Mucosa of stomach (tissue), 1 donor: ENCODE results near the gene ITGA7.

Source experiments
- H3K27me3 ChIP-seq: one replicate; pipeline ENCODE4 v1.7.0; 2013; ENCODE audit warnings: mild to moderate bottlenecking, low read length; ENCODE audit not compliant: control insufficient read depth, insufficient read depth
- H3K36me3 ChIP-seq: one replicate; pipeline ENCODE4 v1.7.0; 2013; ENCODE audit warnings: low read length; ENCODE audit not compliant: control insufficient read depth, insufficient read depth
- H3K4me1 ChIP-seq: one replicate; pipeline ENCODE4 v1.7.0; 2013; ENCODE audit warnings: mild to moderate bottlenecking, low read length; ENCODE audit not compliant: control insufficient read depth, insufficient read depth
- H3K4me3 ChIP-seq: one replicate; pipeline ENCODE4 v1.7.0; 2013; ENCODE audit warnings: low read length
- H3K9ac ChIP-seq: one replicate; pipeline ENCODE4 v1.7.0; 2013; ENCODE audit warnings: mild to moderate bottlenecking, low read length, moderate library complexity
- H3K9me3 ChIP-seq: one replicate; pipeline ENCODE4 v1.7.0; 2013; ENCODE audit warnings: mild to moderate bottlenecking, low read length, moderate library complexity; ENCODE audit not compliant: control insufficient read depth
- donor health status: Pancreatic carcinoma.

ITGA7 gene

DNA sequence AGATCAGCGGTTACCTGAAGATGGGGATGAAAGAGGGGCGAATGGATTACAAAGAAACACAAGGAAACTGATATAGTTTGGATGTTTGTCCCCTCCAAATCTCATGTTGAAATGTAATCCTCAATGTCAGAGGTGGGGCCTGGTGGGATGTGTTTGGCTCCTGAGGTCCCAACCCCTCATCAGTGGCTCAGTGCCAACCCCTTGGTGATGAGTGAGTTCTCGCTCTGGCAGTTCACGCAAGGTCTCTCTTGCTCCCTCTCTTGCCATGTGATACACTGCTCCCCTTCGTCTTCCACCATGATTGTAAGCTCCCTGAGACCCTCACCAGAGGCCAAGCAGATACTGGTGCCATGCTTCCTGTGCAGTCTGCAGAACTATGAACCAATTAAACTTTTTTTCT lies 28.0 kb downstream of the ITGA7 start:
- Histone ChIP-seq H3K4me1 (peaks cover 14% of the 10 kb centered on the region), H3K27me3 (no peaks in the 10 kb centered on the region), H3K36me3 (no peaks in the 10 kb centered on the region), H3K9ac (no peak overlapping the region), H3K9me3 (no peaks in the 10 kb centered on the region), H3K4me3 (no peak overlapping the region)

- H3K27me3 ChIP-seq: no peaks in the 10 kb centered on the region
- H3K9ac ChIP-seq: no peak overlapping the region
- H3K36me3 ChIP-seq: no peaks in the 10 kb centered on the region
- H3K4me1 ChIP-seq: peaks cover 8% of the 10 kb centered on the region
- no peaks in the 10 kb centered on the region for H3K9me3 ChIP-seq
- H3K4me3 ChIP-seq: no peak overlapping the region
These were observed 31.0 kb downstream of the ITGA7 start for GRCh38 chr12:55676707-55677106.

DNA sequence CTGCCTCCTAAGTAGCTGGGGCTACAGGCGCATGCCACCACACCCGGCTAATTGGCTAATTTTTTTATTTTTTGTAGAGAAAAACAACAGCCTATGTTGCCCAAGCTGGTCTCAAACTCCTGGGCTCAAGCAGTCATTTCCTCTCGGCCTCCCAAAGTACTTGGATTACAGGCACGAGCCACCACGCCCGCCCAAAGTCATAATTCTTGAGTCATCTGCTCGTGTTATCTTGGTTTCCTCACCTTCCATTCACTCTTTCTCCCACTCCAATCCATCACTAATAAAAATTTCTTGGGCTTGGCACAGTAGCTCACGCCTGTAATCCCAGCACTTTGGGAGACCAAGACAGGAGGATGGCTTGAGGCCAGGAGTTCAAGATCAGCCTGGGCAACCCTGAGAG lies 32.0 kb downstream of the ITGA7 start:
- Histone ChIP-seq H3K4me1 (no peaks in the 10 kb centered on the region), H3K36me3 (no peaks in the 10 kb centered on the region)

GRCh38 chr12:55673638-55674037 lies 34.1 kb downstream of the ITGA7 start:
- H3K4me3 ChIP-seq: no peak overlapping the region
- H3K36me3 ChIP-seq: no peaks in the 10 kb centered on the region
- peaks cover 6% of the 10 kb centered on the region for H3K4me1 ChIP-seq
- no peaks in the 10 kb centered on the region for H3K9me3 ChIP-seq
- no peak overlapping the region for H3K9ac ChIP-seq
- H3K27me3 ChIP-seq: no peaks in the 10 kb centered on the region

More for the DNA sequence above, 32.0 kb downstream of the ITGA7 start:
- no peaks in the 10 kb centered on the region for H3K27me3 ChIP-seq
- H3K9ac ChIP-seq: no peak overlapping the region
- no peak overlapping the region for H3K4me3 ChIP-seq
- no peaks in the 10 kb centered on the region for H3K9me3 ChIP-seq

- H3K36me3 ChIP-seq: no peaks in the 10 kb centered on the region
- peaks cover 6% of the 10 kb centered on the region for H3K4me1 ChIP-seq
- no peaks in the 10 kb centered on the region for H3K27me3 ChIP-seq
- H3K4me3 ChIP-seq: no peak overlapping the region
- H3K9me3 ChIP-seq: no peaks in the 10 kb centered on the region
- no peak overlapping the region for H3K9ac ChIP-seq
These were observed 36.0 kb downstream of the ITGA7 start for GRCh38 chr12:55671746-55672145.

DNA sequence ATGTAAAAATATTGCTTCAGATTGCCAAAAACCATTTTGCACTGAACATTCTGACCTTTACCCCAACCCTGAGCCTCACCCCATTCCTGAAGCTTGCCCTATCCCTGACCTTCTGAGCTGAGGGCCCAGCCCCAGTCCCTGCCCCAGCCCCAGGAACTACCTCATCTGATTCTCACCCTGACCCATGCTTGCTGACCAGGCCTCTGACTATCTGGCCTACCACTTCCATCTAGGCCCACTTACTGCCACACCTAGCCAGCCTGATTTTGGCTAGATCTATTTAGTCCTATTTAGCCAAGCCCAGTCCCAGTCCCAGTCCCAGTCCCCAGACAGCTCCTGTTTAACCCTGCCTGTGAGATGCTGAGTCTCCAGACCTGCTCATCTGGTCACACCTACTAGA lies 37.4 kb downstream of the ITGA7 start:
- Histone ChIP-seq H3K36me3 (no peaks in the 10 kb centered on the region), H3K4me3 (no peak overlapping the region), H3K9me3 (no peaks in the 10 kb centered on the region), H3K27me3 (no peaks in the 10 kb centered on the region), H3K4me1 (peaks cover 6% of the 10 kb centered on the region), H3K9ac (no peak overlapping the region)

DNA sequence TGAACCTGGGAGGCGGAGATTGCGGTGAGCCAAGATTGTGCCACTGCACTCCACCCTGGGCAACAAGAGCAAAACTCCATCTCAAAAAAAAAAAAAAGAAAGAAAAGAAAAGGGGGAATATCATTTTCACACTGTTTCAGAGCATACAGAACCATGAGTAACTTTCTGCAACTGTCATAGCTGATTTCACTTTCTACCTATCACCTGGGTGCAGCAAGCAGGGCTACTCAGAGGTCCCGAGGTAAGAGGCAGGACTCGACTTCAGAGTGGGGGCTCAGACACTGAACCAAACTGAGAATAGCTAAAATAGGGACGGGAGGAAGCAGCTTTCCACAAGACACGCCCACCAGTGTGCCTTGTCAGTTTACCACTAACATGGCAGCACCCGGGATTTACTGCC lies 41.2 kb downstream of the ITGA7 start:
- peaks cover 6% of the 10 kb centered on the region for H3K4me1 ChIP-seq
- H3K36me3 ChIP-seq: no peaks in the 10 kb centered on the region
- no peaks in the 10 kb centered on the region for H3K27me3 ChIP-seq
- no peak overlapping the region for H3K9ac ChIP-seq
- H3K9me3 ChIP-seq: no peaks in the 10 kb centered on the region
- H3K4me3 ChIP-seq: no peak overlapping the region

- H3K4me3 ChIP-seq: no peak overlapping the region
These were observed 42.9 kb downstream of the ITGA7 start for GRCh38 chr12:55664826-55665225.

GRCh38 chr12:55663391-55663790 lies 44.3 kb downstream of the ITGA7 start:
- Histone ChIP-seq H3K9ac (no peak overlapping the region), H3K27me3 (no peaks in the 10 kb centered on the region), H3K4me1 (no peaks in the 10 kb centered on the region), H3K36me3 (no peaks in the 10 kb centered on the region), H3K4me3 (no peak overlapping the region), H3K9me3 (no peaks in the 10 kb centered on the region)

More at GRCh38 chr12:55664826-55665225, 42.9 kb downstream of the ITGA7 start:
- Histone ChIP-seq H3K4me1 (no peaks in the 10 kb centered on the region), H3K9me3 (no peaks in the 10 kb centered on the region), H3K27me3 (no peaks in the 10 kb centered on the region), H3K36me3 (no peaks in the 10 kb centered on the region), H3K9ac (no peak overlapping the region)

GRCh38 chr12:55659486-55660385 lies 48.0 kb downstream of the ITGA7 start:
- Histone ChIP-seq H3K4me3 (no peak overlapping the region), H3K4me1 (no peaks in the 10 kb centered on the region), H3K36me3 (no peaks in the 10 kb centered on the region), H3K9me3 (no peaks in the 10 kb centered on the region), H3K27me3 (peaks cover 4% of the 10 kb centered on the region), H3K9ac (no peak overlapping the region)

DNA sequence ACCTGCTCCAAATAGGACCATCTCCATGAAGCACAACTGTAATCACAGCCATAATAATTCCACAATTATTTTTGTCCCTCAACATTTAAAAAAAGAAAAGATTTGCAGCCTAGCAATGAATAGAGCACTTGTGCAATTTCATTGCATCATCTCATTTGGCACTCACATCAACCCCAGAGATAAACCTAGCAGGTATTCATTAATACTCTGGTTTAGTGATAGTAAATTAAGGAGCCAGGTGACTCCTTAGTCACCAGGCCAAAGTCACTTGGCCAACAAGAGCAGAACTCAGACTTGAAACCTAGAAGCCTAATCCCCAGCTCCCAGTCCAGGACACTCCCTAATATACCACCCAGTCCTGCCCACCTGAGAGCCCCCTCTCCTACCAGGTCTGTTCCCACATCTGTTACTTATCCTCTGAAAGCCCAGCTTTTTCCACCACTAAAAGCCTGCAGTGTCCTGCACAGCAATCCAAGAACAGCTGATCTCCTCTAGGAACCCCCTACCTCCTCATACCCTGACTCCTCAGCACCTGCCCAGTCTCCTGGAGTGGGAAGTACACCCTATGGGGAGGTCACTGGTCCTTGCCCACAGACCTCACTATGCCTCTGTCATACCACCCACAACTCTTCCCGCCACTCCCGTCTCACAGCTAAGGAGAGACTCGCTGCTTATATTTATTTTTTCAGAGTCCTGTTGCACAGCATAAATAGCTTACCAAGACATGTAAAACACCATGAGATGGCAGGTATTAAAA lies 48.9 kb downstream of the ITGA7 start:
- no peak overlapping the region for H3K4me3 ChIP-seq
- no peaks in the 10 kb centered on the region for H3K9me3 ChIP-seq
- no peaks in the 10 kb centered on the region for H3K36me3 ChIP-seq
- no peak overlapping the region for H3K9ac ChIP-seq
- H3K4me1 ChIP-seq: no peaks in the 10 kb centered on the region
- H3K27me3 ChIP-seq: peaks cover 4% of the 10 kb centered on the region

- Histone ChIP-seq H3K4me1 (no peaks in the 10 kb centered on the region), H3K9me3 (no peaks in the 10 kb centered on the region), H3K27me3 (peaks cover 4% of the 10 kb centered on the region), H3K9ac (no peak overlapping the region), H3K36me3 (no peaks in the 10 kb centered on the region), H3K4me3 (no peak overlapping the region)
These were observed 49.5 kb downstream of the ITGA7 start for GRCh38 chr12:55658212-55658611.
